ENCODE results near the gene LMO4.
A peak's percentile ranks its signal among the peaks of the same experiment; 100 is the strongest.

LMO4 gene

GRCh38 chr1:87355894-87356293, 27.2 kb downstream of the LMO4 start:
- no peak for DNase-seq (ENCODE audit: low read depth in 1 of 2, low spot score in 1 of 2)
- TF ChIP-seq JUND (IDR thresholded peaks at IDR 0.05; ENCODE audit: low read depth), result no peak
- in situ Hi-C loops (cut with HindIII; ENCODE audit: low pct_unique_long_range_greater_than_20kb, low sequenced_read_pairs), result no loop called here

GRCh38 chr1:87356591-87356990, 27.9 kb downstream of the LMO4 start:
- no peak for TF ChIP-seq JUND (IDR thresholded peaks at IDR 0.05; ENCODE audit: low read depth)
- in situ Hi-C loops (cut with HindIII; ENCODE audit: low pct_unique_long_range_greater_than_20kb, low sequenced_read_pairs), result no loop called here
- no peak for DNase-seq (ENCODE audit: low read depth in 1 of 2, low spot score in 1 of 2)

GRCh38 chr1:87358219-87358618, 29.5 kb downstream of the LMO4 start:
- no peak for DNase-seq (ENCODE audit: low read depth in 1 of 2, low spot score in 1 of 2)
- in situ Hi-C loops (cut with HindIII; ENCODE audit: low pct_unique_long_range_greater_than_20kb, low sequenced_read_pairs), result no loop called here
- no peak for TF ChIP-seq JUND (IDR thresholded peaks at IDR 0.05; ENCODE audit: low read depth)

- no peak for TF ChIP-seq JUND (IDR thresholded peaks at IDR 0.05; ENCODE audit: low read depth)
- DNase-seq (ENCODE audit: low read depth in 1 of 2, low spot score in 1 of 2), result no peak
- in situ Hi-C loops (cut with HindIII; ENCODE audit: low pct_unique_long_range_greater_than_20kb, low sequenced_read_pairs), result no loop called here
Observed at GRCh38 chr1:87359586-87359985, 30.9 kb downstream of the LMO4 start.

GRCh38 chr1:87362063-87362833, 33.6 kb downstream of the LMO4 start:
- in situ Hi-C loops (cut with HindIII; ENCODE audit: low pct_unique_long_range_greater_than_20kb, low sequenced_read_pairs), result no loop called here
- TF ChIP-seq JUND (IDR thresholded peaks at IDR 0.05; ENCODE audit: low read depth), result no peak
- no peak for DNase-seq (ENCODE audit: low read depth in 1 of 2, low spot score in 1 of 2)

- in situ Hi-C loops (cut with HindIII; ENCODE audit: low pct_unique_long_range_greater_than_20kb, low sequenced_read_pairs), result no loop called here
- no peak for TF ChIP-seq JUND (IDR thresholded peaks at IDR 0.05; ENCODE audit: low read depth)
- DNase-seq (ENCODE audit: low read depth in 1 of 2, low spot score in 1 of 2), result no peak
Observed at GRCh38 chr1:87362834-87363426, 34.2 kb downstream of the LMO4 start.

- TF ChIP-seq JUND (IDR thresholded peaks at IDR 0.05; ENCODE audit: low read depth), result no peak
- in situ Hi-C loops (cut with HindIII; ENCODE audit: low pct_unique_long_range_greater_than_20kb, low sequenced_read_pairs), result no loop called here
- no peak for DNase-seq (ENCODE audit: low read depth in 1 of 2, low spot score in 1 of 2)
Observed at GRCh38 chr1:87367549-87367948, 38.9 kb downstream of the LMO4 start.

GRCh38 chr1:87368907-87369306, 40.2 kb downstream of the LMO4 start:
- DNase-seq (ENCODE audit: low read depth in 1 of 2, low spot score in 1 of 2), result no peak
- TF ChIP-seq JUND (IDR thresholded peaks at IDR 0.05; ENCODE audit: low read depth), result no peak
- in situ Hi-C loops (cut with HindIII; ENCODE audit: low pct_unique_long_range_greater_than_20kb, low sequenced_read_pairs), result no loop called here

GRCh38 chr1:87369736-87370478, 41.2 kb downstream of the LMO4 start:
- no peak for TF ChIP-seq JUND (IDR thresholded peaks at IDR 0.05; ENCODE audit: low read depth)

GRCh38 chr1:87370544-87370943, 41.9 kb downstream of the LMO4 start:
- in situ Hi-C loops (cut with HindIII; ENCODE audit: low pct_unique_long_range_greater_than_20kb, low sequenced_read_pairs), result no loop called here
- no peak for DNase-seq (ENCODE audit: low read depth in 1 of 2, low spot score in 1 of 2)
- no peak for TF ChIP-seq JUND (IDR thresholded peaks at IDR 0.05; ENCODE audit: low read depth)

More at GRCh38 chr1:87369736-87370478, 41.2 kb downstream of the LMO4 start:
- in situ Hi-C loops (cut with HindIII; ENCODE audit: low pct_unique_long_range_greater_than_20kb, low sequenced_read_pairs), result no loop called here
- DNase-seq (ENCODE audit: low read depth in 1 of 2, low spot score in 1 of 2), result no peak

- in situ Hi-C loops (cut with HindIII; ENCODE audit: low pct_unique_long_range_greater_than_20kb, low sequenced_read_pairs), result no loop called here
Observed at GRCh38 chr1:87379306-87379705, 50.6 kb downstream of the LMO4 start.

GRCh38 chr1:87386217-87386790, 57.6 kb downstream of the LMO4 start:
- DNase-seq (ENCODE audit: low read depth in 1 of 2, low spot score in 1 of 2), result no peak
- in situ Hi-C loops (cut with HindIII; ENCODE audit: low pct_unique_long_range_greater_than_20kb, low sequenced_read_pairs), result no loop called here
- TF ChIP-seq JUND (IDR thresholded peaks at IDR 0.05; ENCODE audit: low read depth), result peak; percentile 18; the same call in 1 of the 2 replicates

More at GRCh38 chr1:87379306-87379705, 50.6 kb downstream of the LMO4 start:
- no peak for DNase-seq (ENCODE audit: low read depth in 1 of 2, low spot score in 1 of 2)
- no peak for TF ChIP-seq JUND (IDR thresholded peaks at IDR 0.05; ENCODE audit: low read depth)

GRCh38 chr1:87388411-87388810, 59.7 kb downstream of the LMO4 start:
- in situ Hi-C loops (cut with HindIII; ENCODE audit: low pct_unique_long_range_greater_than_20kb, low sequenced_read_pairs), result no loop called here
- no peak for DNase-seq (ENCODE audit: low read depth in 1 of 2, low spot score in 1 of 2)
- TF ChIP-seq JUND (IDR thresholded peaks at IDR 0.05; ENCODE audit: low read depth), result no peak
